ENCODE results near the gene SND1.

Gene SND1

GRCh38 chr7:127782654-127783559, 130.9 kb downstream of the SND1 start:
- H2BK12ac ChIP-seq (ENCODE audit: low read length in 2 of 2), result no peak overlapping the region
- no peak overlapping the region for H3K14ac ChIP-seq (ENCODE audit: low read length in 2 of 2)
- peaks cover 31% of the 10 kb centered on the region for H3K79me1 ChIP-seq (replicated peaks; ENCODE audit: low read length, poor library complexity, severe bottlenecking)
- no peak overlapping the region for H4K91ac ChIP-seq (ENCODE audit: low read length)
- H3K9ac ChIP-seq (ENCODE audit: low read length), result no peak overlapping the region
- H2AFZ ChIP-seq (ENCODE audit: low read depth, low read length), result no peak overlapping the region
- peak; percentile 48 for DNase-seq
- H2BK120ac ChIP-seq (ENCODE audit: low read depth, low read length), result no peak overlapping the region
- peak overlapping the region; percentile 97 for H2AK5ac ChIP-seq (ENCODE audit: low read length, severe bottlenecking)
- WGBS, result 83% methylated on average over 1 of the region's 3 CpGs
- H3K9me3 ChIP-seq (ENCODE audit: control insufficient read depth, low read length), result no peaks in the 10 kb centered on the region
- H3K4ac ChIP-seq (ENCODE audit: low read depth in 1 of 2, low read length in 2 of 2), result no peak overlapping the region
- peaks cover 0 to 5% of the 10 kb centered on the region in 2 experiments for H3K27me3 ChIP-seq (ENCODE audit: control insufficient read depth in 1 of 2, insufficient read depth in 1 of 2, low read length in 2 of 2)
- H3K36me3 ChIP-seq (ENCODE audit: control insufficient read depth in 1 of 2, insufficient read depth in 2 of 2, low read depth in 1 of 2, low read length in 2 of 2), result peaks cover 0 to 4% of the 10 kb centered on the region in 2 experiments
- H4K8ac ChIP-seq (ENCODE audit: low read length), result no peak overlapping the region
- no peak overlapping the region for H3K4me2 ChIP-seq (ENCODE audit: low read length, poor library complexity, severe bottlenecking)
- H2BK15ac ChIP-seq (ENCODE audit: low read depth, poor library complexity, severe bottlenecking), result no peak overlapping the region
- no peak overlapping the region for H2BK5ac ChIP-seq (ENCODE audit: low read depth, low read length, poor library complexity, severe bottlenecking)
- H3K4me3 ChIP-seq (ENCODE audit: insufficient read depth in 1 of 2, low read depth in 1 of 2, low read length in 2 of 2), result no peak overlapping the region
- peak overlapping the region in 1 of 2 experiments; percentile 46 for H3K18ac ChIP-seq (ENCODE audit: low read depth in 1 of 2, low read length in 2 of 2)
- no peak overlapping the region for H3K27ac ChIP-seq (ENCODE audit: low read length, poor library complexity, severe bottlenecking)
- H3K4me1 ChIP-seq (ENCODE audit: control insufficient read depth, insufficient read depth, low read depth, low read length), result peaks cover 8% of the 10 kb centered on the region
- no peak overlapping the region for H3K23ac ChIP-seq (ENCODE audit: low read length in 2 of 2)

- H4K91ac ChIP-seq (ENCODE audit: low read length), result no peak overlapping the region
- H3K4ac ChIP-seq (ENCODE audit: low read depth in 1 of 2, low read length in 2 of 2), result no peak overlapping the region
- H3K4me3 ChIP-seq (ENCODE audit: insufficient read depth in 1 of 2, low read depth in 1 of 2, low read length in 2 of 2), result no peak overlapping the region
- no peak overlapping the region for H2BK15ac ChIP-seq (ENCODE audit: low read depth, poor library complexity, severe bottlenecking)
- no peak overlapping the region for H2BK5ac ChIP-seq (ENCODE audit: low read depth, low read length, poor library complexity, severe bottlenecking)
- no peaks in the 10 kb centered on the region for H3K27me3 ChIP-seq (ENCODE audit: control insufficient read depth in 1 of 2, insufficient read depth in 1 of 2, low read length in 2 of 2)
- H2BK12ac ChIP-seq (ENCODE audit: low read length in 2 of 2), result no peak overlapping the region
- 100% methylated on average over 1 of the region's 1 CpG for WGBS
- H3K9ac ChIP-seq (ENCODE audit: low read length), result no peak overlapping the region
- no peak overlapping the region for H2BK120ac ChIP-seq (ENCODE audit: low read depth, low read length)
- H3K4me1 ChIP-seq (ENCODE audit: control insufficient read depth, insufficient read depth, low read depth, low read length), result peaks cover 12% of the 10 kb centered on the region
- peak; percentile 31 for DNase-seq
- no peak overlapping the region for H3K27ac ChIP-seq (ENCODE audit: low read length, poor library complexity, severe bottlenecking)
- H3K36me3 ChIP-seq (ENCODE audit: control insufficient read depth in 1 of 2, insufficient read depth in 2 of 2, low read depth in 1 of 2, low read length in 2 of 2), result peaks cover 0 to 4% of the 10 kb centered on the region in 2 experiments
- no peak overlapping the region for H3K14ac ChIP-seq (ENCODE audit: low read length in 2 of 2)
- H2AK5ac ChIP-seq (ENCODE audit: low read length, severe bottlenecking), result no peak overlapping the region
- peaks cover 24% of the 10 kb centered on the region for H3K79me1 ChIP-seq (replicated peaks; ENCODE audit: low read length, poor library complexity, severe bottlenecking)
- no peaks in the 10 kb centered on the region for H3K9me3 ChIP-seq (ENCODE audit: control insufficient read depth, low read length)
- no peak overlapping the region for H3K18ac ChIP-seq (ENCODE audit: low read depth in 1 of 2, low read length in 2 of 2)
- H4K8ac ChIP-seq (ENCODE audit: low read length), result no peak overlapping the region
- H3K4me2 ChIP-seq (ENCODE audit: low read length, poor library complexity, severe bottlenecking), result no peak overlapping the region
- no peak overlapping the region for H3K23ac ChIP-seq (ENCODE audit: low read length in 2 of 2)
- no peak overlapping the region for H2AFZ ChIP-seq (ENCODE audit: low read depth, low read length)
These were observed 134.2 kb downstream of the SND1 start for GRCh38 chr7:127786184-127786583.

GRCh38 chr7:127789031-127789430, 137.0 kb downstream of the SND1 start:
- no peak overlapping the region for H2BK5ac ChIP-seq (ENCODE audit: low read depth, low read length, poor library complexity, severe bottlenecking)
- H4K8ac ChIP-seq (ENCODE audit: low read length), result no peak overlapping the region
- H3K9me3 ChIP-seq (ENCODE audit: control insufficient read depth, low read length), result no peaks in the 10 kb centered on the region
- H3K27me3 ChIP-seq (ENCODE audit: control insufficient read depth in 1 of 2, insufficient read depth in 1 of 2, low read length in 2 of 2), result no peaks in the 10 kb centered on the region
- no peak overlapping the region for H3K4ac ChIP-seq (ENCODE audit: low read depth in 1 of 2, low read length in 2 of 2)
- H2BK15ac ChIP-seq (ENCODE audit: low read depth, poor library complexity, severe bottlenecking), result no peak overlapping the region
- no peak overlapping the region for H2AK5ac ChIP-seq (ENCODE audit: low read length, severe bottlenecking)
- H3K9ac ChIP-seq (ENCODE audit: low read length), result no peak overlapping the region
- peaks cover 14% of the 10 kb centered on the region for H3K4me1 ChIP-seq (ENCODE audit: control insufficient read depth, insufficient read depth, low read depth, low read length)
- no peak overlapping the region for H2BK12ac ChIP-seq (ENCODE audit: low read length in 2 of 2)
- no peak for DNase-seq
- H3K23ac ChIP-seq (ENCODE audit: low read length in 2 of 2), result no peak overlapping the region
- H2AFZ ChIP-seq (ENCODE audit: low read depth, low read length), result no peak overlapping the region
- H3K36me3 ChIP-seq (ENCODE audit: control insufficient read depth in 1 of 2, insufficient read depth in 2 of 2, low read depth in 1 of 2, low read length in 2 of 2), result peaks cover 0 to 4% of the 10 kb centered on the region in 2 experiments
- H2BK120ac ChIP-seq (ENCODE audit: low read depth, low read length), result no peak overlapping the region
- H3K4me2 ChIP-seq (ENCODE audit: low read length, poor library complexity, severe bottlenecking), result no peak overlapping the region
- H3K18ac ChIP-seq (ENCODE audit: low read depth in 1 of 2, low read length in 2 of 2), result no peak overlapping the region
- H3K27ac ChIP-seq (ENCODE audit: low read length, poor library complexity, severe bottlenecking), result no peak overlapping the region
- no peak overlapping the region for H4K91ac ChIP-seq (ENCODE audit: low read length)
- no peak overlapping the region for H3K4me3 ChIP-seq (ENCODE audit: insufficient read depth in 1 of 2, low read depth in 1 of 2, low read length in 2 of 2)
- WGBS, result no CpG with 5 or more reads among the region's 3 CpGs
- peaks cover 25% of the 10 kb centered on the region for H3K79me1 ChIP-seq (replicated peaks; ENCODE audit: low read length, poor library complexity, severe bottlenecking)
- no peak overlapping the region for H3K14ac ChIP-seq (ENCODE audit: low read length in 2 of 2)

- Histone ChIP-seq H3K36me3 (ENCODE audit: control insufficient read depth in 1 of 2, insufficient read depth in 2 of 2, low read depth in 1 of 2, low read length in 2 of 2) (no peaks in the 10 kb centered on the region), H3K18ac (ENCODE audit: low read depth in 1 of 2, low read length in 2 of 2) (no peak overlapping the region), H4K91ac (ENCODE audit: low read length) (no peak overlapping the region), H3K4me3 (ENCODE audit: insufficient read depth in 1 of 2, low read depth in 1 of 2, low read length in 2 of 2) (no peak overlapping the region), H3K9ac (ENCODE audit: low read length) (no peak overlapping the region), H3K23ac (ENCODE audit: low read length in 2 of 2) (no peak overlapping the region), H3K9me3 (ENCODE audit: control insufficient read depth, low read length) (no peaks in the 10 kb centered on the region), H3K27ac (ENCODE audit: low read length, poor library complexity, severe bottlenecking) (no peak overlapping the region), H2BK5ac (ENCODE audit: low read depth, low read length, poor library complexity, severe bottlenecking) (no peak overlapping the region), H2AK5ac (ENCODE audit: low read length, severe bottlenecking) (no peak overlapping the region), H2BK12ac (ENCODE audit: low read length in 2 of 2) (no peak overlapping the region), H2BK120ac (ENCODE audit: low read depth, low read length) (no peak overlapping the region), H3K4me2 (ENCODE audit: low read length, poor library complexity, severe bottlenecking) (no peak overlapping the region), H2BK15ac (ENCODE audit: low read depth, poor library complexity, severe bottlenecking) (no peak overlapping the region), H3K79me1 (replicated peaks; ENCODE audit: low read length, poor library complexity, severe bottlenecking) (peaks cover 23% of the 10 kb centered on the region), H2AFZ (ENCODE audit: low read depth, low read length) (no peak overlapping the region), H3K4ac (ENCODE audit: low read depth in 1 of 2, low read length in 2 of 2) (no peak overlapping the region), H3K14ac (ENCODE audit: low read length in 2 of 2) (no peak overlapping the region), H3K27me3 (ENCODE audit: control insufficient read depth in 1 of 2, insufficient read depth in 1 of 2, low read length in 2 of 2) (no peaks in the 10 kb centered on the region), H3K4me1 (ENCODE audit: control insufficient read depth, insufficient read depth, low read depth, low read length) (peaks cover 11% of the 10 kb centered on the region), H4K8ac (ENCODE audit: low read length) (no peak overlapping the region)
- DNase-seq, result no peak
- WGBS, result 98% methylated on average over 5 of the region's 6 CpGs
These were observed 139.6 kb downstream of the SND1 start for GRCh38 chr7:127791446-127792189.
